Measurements from ENCODE around the gene P2RX4. TPM values are rescaled to one million over a fixed set of nuclear protein-coding genes. Genes with fewer than 3 reads are reported as not detected.

Gene P2RX4
- total RNA-seq, 2 experiments from 2014 or later: 14.2 to 18.0 TPM

Other genes with a start within 250 kb of the P2RX4 start
- not detected for gene HNF1A, start 231.6 kb upstream of the P2RX4 start, total RNA-seq
- gene C12orf43, start 193.6 kb upstream of the P2RX4 start, total RNA-seq: 10 to 100 TPM; 14.1 to 15.0 TPM
- gene OASL, start 170.9 kb upstream of the P2RX4 start, total RNA-seq: 10 to 100 TPM; 12.4 to 13.4 TPM
- gene P2RX7, start 77.3 kb upstream of the P2RX4 start, total RNA-seq: 1 to 10 TPM; 6.3 to 6.6 TPM
- gene CAMKK2, start 86.6 kb downstream of the P2RX4 start, total RNA-seq: 10 to 100 TPM; 14.8 to 18.8 TPM
- gene ANAPC5, start 142.3 kb downstream of the P2RX4 start, total RNA-seq: 100 to 1,000 TPM; 117 to 119 TPM
- 10 to 100 TPM; 54.1 to 57.0 TPM for gene RNF34, start 190.0 kb downstream of the P2RX4 start, total RNA-seq

All from activated naive CD4-positive, alpha-beta T cell treated with anti-CD3 and anti-CD28 coated beads for 36 hours (primary cell).